Sciatic nerve (tissue), 2 donors: ENCODE measurements around the gene PKNOX2. TPM values are rescaled to one million over a fixed set of nuclear protein-coding genes. Genes with fewer than 3 reads are reported as not detected.

Experiments
- ATAC-seq: fragments of 200-7000 bp; cut with Tn5 transposase; one replicate; pipeline ENCODE4 v1.9.1; 2020; ENCODE audit warnings: mild to moderate bottlenecking, moderate library complexity
- DNase-seq: peaks from one replicate; pipeline ENCODE4 v3.0.0-alpha.2; 2020; ENCODE audit warnings: low spot score
- intact Hi-C: fragments of 100-400 bp; cut with DNase I; formaldehyde crosslinking; loops from one replicate; pipeline ENCODE4 v1.14.2; 2022
- total RNA-seq: library from RNA; stranded (reverse); fragmentation: NEBNext Ultra II Directional; extraction: Animal tissue kit (Norgen Biotek cat#: 25700); gene quantifications from one replicate; pipeline ENCODE4 v1.2.1, GENCODE V29; 2021
- donor health status: DM: no; HTN: no; CAD: no.
- donor health status: DM: no; HTN: no; CAD: no.

The PKNOX2 gene
- total RNA-seq, 1 donor from 2014 or later: 17.3 TPM

DNA sequence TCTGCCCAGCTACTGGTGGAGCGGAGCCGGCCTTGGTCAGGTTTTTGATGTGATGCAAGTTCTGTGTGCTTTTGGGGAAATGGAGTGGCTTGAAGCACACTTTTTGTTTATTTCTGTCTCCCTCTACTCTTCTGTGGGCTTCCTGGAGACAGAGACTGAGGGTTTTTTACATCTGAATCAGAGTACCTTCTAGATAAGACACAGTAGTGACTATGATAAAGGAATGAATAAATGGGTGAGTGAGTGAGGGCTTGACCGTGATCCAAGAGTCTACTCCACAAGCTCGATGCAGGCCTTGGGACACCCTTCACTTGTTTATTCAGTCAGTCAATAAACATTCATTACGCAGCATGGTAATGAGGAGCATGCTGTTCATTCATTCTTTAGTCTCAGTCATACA lies 125.7 kb downstream of the PKNOX2 start:
- ATAC-seq (no peak), DNase-seq (no peak)
- intact Hi-C loops: no loop called here

DNA sequence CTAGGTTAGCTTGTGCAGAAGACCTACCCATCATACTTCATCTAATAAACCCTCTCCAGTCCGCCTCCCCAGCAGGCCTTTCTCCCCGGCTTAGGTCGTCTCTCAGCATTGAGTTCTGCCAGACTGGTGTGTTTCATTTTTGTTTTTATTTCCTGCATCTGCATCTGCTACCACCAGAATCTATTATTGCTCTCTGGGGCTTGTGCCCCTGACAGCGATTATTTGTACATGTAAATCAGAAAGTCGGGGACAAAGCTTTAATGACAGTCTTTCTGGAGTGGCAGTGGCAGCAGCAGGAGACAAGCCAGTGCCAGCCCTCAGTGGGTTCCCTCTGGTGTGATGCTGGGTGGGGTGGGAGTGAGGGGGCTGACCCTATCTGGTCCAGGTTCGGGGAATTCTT lies 127.5 kb downstream of the PKNOX2 start:
- intact Hi-C loops: no loop called here
- ATAC-seq (no peak), DNase-seq (no peak)

DNA sequence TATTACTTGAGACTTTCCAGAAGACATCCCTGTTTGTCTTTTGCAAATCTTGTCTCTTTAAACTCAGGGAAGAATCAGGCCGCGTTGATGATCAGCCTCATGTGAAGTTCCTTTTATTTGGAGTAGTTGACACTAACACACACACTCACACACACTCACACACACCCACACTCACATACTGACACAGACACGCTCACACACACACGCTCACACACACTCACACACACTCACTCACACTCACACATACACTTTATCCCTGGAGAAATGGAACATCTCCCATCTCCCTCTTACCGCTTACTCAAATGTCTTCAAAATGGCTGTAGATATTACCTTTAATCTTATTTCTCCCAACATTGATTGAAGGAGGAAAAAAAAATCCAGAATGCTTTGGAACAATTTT lies 129.0 kb downstream of the PKNOX2 start:
- DNase-seq: no peak
- intact Hi-C loops: no loop called here
- no peak for ATAC-seq

DNA sequence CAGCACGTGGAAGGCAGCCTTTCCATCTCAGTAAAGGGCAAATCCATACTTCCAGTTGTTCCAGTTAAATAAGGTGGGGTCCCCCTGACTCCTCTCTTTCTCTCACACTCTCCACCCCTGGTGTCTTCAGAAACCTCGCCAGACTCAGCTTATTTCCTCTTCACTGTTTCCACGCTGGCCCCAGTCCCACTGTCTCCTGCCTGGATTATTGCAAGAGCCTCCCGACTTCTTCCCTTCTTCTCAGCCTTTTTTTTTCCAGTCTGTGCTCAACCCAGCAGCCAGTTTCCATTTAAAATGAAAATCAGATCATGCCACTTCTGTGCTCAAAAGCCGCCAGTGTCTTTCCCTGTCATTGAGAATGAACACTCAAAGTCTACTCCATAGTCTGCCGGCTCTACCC lies 131.4 kb downstream of the PKNOX2 start:
- intact Hi-C loops: loop anchor here (2.0 kb wide), 1 partner anchor 69 kb away; no protein-coding TSS in a partner anchor
- DNase-seq: no peak
- peak; percentile 33 for ATAC-seq

DNA sequence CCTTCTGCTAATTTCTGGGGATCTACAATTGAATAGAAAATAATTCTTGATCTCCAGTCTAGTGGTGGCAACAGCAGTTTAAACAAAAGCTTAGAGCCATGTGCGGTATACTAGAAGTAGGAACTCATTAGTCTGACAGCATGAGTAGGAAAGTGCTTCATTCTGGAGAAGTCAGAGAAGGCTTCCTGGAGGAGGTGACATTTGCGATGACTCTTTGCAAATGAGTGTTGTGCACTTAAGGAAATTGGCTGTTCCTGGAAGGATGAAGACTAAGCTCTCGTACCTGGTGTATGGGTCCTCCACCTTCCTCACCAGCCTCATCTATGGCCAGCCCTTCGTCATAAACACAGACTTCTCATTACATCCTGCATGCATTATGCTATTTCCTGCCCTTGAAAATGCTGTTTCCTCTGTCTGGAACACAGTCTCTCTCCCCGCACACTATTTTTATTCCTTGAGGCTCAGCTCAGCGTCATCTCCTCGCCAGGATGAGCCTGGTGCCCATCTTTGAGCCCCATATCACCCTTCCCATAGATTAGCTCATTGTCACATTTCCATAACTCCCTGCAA lies 132.9 kb downstream of the PKNOX2 start:
- ATAC-seq: no peak
- no peak for DNase-seq
- intact Hi-C loops: no loop called here

DNA sequence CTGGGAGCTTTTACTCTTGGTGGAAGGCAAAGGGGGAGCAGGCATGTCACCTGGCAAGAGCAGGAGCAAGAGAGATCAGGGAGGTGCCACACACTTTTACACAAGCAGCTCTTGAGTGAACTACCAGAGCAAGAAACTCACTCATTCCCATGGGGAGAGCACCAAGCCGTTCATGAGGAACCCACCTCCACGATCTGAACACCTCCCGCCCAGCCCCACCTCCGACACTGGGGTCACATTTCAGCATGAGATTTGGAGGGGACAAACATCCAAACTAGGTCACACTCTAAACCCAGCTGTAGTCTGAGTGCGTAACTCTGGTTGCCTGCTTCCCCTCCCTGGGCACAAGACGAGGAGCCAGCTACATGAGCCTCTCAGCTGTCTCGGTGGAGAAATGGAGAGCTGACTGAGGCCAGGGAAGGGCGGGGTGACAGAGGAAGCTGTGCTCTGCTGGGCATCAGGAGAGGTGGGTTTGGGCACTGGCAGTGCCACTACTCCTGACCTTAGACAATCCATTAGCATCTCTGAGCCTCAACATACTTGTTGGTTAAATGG lies 134.6 kb downstream of the PKNOX2 start:
- no peak for ATAC-seq
- DNase-seq: no peak
- intact Hi-C loops: no loop called here

DNA sequence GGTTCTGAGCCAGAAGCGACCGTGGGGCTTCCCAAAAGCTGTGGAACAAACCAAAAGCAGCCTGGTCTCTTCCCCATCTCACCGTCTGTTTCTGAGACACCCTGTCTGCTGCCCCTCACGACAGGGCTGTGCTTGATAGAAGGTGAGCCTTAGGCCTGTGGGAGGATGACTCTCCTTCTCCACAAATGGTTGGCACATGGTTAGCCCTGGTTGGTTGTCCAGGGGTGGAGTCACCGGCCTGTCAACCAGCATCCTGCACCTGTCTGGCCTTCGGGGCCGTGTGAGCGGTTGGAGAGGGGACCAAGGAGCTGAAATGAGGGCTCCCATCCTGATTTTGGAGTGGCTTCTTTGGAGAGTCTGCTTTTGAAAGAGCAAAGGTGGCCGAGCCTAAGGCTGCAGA lies 135.3 kb downstream of the PKNOX2 start:
- ATAC-seq: no peak
- intact Hi-C loops: no loop called here
- no peak for DNase-seq

DNA sequence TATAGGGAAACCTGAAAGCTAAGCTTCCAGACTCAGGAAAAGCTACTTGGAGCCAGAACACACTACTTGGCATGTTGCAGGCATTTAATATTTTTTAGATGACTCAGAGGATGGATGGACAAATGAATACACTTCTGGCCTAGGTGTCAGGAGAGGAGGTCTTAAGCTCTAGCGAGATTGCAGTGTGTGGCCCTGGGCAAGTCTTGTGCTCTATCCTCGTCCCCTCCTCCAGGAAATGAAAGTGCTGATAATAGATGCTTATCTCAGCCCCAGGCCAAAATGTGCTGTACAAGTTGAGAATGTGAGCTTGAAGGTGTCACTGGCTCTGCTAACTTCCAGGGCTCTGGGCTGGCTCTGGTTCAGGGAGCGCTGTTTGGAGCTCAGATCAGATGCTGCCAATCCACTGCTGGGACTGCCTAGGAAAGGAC lies 136.3 kb downstream of the PKNOX2 start:
- DNase-seq (no peak), ATAC-seq (peak; percentile 44)
- intact Hi-C loops: no loop called here

DNA sequence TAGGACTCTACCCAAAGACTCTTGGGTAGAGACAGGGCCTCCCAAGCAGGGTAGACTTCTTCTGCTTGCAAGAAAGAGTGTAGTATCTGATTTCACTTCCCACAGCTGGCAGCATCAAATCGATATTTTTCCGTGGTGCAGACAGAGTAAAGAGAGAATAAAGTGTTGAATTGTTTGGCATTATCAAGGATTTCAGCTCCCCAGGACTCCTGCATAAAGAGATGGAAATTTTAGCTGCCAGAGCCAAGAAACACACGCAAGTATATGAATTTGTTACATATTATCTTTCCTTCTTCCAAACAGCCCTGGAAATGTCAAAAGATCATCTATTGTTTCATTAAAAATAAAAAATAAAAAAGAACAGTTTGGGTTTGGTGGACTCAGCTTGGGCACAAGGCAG lies 136.8 kb downstream of the PKNOX2 start:
- DNase-seq (no peak), ATAC-seq (no peak)
- intact Hi-C loops: no loop called here

DNA sequence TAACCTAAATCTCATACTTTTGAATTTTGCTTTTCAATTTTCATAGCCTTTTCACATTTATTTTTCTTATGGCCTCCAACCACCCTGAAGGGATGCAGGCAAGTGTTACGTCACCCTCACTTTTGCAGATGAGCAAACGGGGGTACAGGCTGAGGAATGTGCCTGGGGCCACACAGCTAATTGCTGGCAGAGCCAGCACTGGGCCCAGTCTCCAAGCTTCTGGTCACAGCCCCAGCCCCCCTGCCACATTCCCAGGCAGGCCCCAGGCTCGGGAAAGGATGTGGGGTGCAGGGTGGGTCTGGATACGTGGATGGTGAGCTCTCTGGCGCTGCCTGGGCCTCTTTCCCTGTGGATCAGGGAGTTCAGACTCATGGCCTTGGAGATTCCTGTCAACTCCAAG lies 138.6 kb downstream of the PKNOX2 start:
- DNase-seq: no peak

DNA sequence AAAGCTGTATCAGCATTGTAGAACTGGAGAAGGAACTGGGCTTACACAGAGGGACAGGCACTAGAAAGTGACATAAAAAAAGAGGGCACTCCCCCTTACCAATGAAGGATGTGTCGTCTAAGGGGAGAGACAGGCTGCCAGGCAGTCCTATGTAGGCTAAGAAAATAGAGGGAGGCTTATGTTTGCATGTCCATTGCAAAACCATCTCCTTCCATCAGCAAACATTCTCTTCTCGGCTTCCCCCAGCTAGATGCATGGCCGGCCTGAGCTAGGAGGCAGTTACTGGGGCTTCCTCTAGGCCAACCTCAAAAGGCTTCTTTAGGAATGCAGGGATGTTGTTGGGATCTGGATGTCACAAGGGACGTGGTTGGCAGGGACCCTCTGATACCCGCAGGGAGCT lies 139.1 kb downstream of the PKNOX2 start:
- DNase-seq (no peak), ATAC-seq (no peak)
- intact Hi-C loops: no loop called here

More for the DNA sequence above, 138.6 kb downstream of the PKNOX2 start:
- intact Hi-C loops: no loop called here
- no peak for ATAC-seq

DNA sequence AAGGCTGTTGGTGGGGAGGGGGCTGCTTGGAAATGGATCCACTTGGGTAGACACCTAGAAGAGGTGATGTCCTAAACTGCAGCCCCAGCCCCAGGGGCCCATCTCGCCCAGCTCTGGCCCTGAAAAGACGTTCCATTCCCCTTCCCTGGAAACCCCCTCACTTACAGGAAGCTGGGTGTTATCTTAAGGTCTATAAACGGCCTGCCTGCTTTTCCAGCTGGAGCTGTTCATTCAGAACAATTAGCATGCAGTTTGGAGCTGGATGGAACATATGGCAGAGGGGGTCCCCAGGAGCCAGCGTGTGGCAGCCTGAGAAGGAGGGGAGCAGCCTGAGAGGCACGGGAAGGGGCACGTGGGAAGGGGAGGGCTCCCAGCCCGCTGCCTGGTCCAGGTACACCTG lies 139.6 kb downstream of the PKNOX2 start:
- intact Hi-C loops: no loop called here
- DNase-seq (no peak), ATAC-seq (no peak)

DNA sequence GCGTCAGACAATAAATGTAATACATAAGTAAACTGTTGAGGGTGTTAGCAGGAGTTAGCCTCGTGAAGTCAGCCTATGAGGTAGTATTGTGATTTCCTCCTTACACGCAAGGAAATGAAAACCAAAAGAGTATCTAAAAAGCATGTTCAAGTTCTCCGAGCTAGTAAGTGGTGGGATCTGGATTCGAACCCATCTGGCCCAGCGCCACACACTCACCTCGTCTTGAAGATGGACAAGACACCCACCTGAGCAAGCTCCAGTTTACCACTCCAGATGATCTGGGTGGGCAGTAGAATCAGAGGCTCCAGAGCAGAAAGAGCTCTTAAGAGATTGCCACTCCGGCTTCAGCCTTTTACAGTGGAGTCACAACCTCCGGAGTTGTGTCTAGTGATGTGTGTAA lies 140.3 kb downstream of the PKNOX2 start:
- intact Hi-C loops: no loop called here
- ATAC-seq (no peak), DNase-seq (no peak)

DNA sequence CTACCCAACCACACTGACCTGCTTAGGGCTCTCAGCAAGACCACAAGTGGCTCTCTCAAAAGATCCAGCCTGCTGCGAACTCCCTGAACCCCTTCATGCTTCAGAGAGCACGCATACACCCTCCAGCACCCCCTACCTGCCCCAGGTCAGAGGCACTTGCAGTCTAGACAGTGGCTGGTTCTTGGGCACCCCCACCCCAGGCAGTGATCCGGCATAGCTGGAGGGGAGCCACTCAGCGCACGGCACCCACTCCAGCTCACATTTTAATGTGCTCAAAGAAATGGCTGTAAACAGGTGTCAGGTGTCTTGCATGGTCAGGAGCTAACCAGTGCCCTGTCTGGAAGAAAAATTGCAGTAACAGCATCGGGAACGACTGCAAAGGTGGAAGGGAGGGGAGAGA lies 140.8 kb downstream of the PKNOX2 start:
- intact Hi-C loops: no loop called here
- DNase-seq (no peak), ATAC-seq (no peak)

DNA sequence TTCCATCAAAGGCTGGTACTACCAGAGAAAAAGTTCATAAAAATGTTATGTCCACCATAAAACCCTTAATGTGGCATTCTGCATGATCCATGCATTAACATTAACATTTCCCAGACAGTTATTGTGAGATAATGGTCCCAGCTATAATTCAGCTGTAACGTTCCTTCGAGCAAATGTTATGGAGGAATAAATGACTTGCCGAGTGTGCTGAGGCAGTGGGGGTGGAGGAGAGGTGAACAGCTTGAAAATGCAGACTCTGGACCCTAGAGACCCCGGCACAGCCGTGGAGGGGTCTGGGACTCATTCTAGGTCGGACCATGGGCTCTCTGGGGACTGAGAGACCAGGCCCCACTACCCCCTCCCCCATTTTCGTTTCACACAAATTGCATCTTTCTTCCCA lies 141.9 kb downstream of the PKNOX2 start:
- DNase-seq (no peak), ATAC-seq (no peak)
- intact Hi-C loops: no loop called here

DNA sequence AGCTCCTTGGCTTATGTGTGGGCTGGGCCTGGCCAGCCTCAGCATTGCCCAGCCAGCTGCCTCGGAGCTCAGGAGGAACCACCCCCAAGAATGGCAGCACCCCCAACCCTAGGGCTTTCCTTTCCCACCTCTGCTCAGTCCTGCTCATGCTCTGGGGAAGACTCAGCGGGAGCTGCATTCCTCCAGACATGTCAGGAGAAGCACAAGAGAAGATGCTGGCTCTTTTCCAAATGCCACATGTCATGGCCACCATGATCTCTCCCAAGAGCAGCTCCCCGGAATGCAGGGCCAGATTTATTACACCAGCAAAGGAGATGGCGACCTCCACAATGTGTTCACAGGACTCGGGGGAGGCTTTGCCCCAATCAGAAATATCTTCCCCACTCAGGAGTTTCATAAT lies 143.7 kb downstream of the PKNOX2 start:
- ATAC-seq (no peak), DNase-seq (no peak)
- intact Hi-C loops: no loop called here

DNA sequence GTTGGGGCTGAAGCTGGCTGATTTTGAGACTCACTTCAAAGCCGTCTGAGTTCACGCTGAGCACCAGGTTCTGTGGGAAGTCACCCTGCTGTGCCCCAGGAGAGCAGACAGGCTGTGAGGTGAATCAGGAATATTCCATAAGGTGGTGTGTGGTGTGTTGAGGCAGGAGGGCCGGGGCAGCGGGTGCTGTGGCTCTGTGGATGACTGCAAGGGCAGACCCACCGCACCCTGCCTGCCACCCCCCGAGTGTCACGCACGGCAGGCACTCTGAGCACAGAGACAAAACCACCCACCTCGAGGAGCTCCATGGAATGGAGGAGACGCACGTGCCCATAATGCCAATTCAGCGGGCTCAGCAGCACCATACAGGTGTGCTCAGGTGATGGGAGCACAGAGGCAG lies 147.8 kb downstream of the PKNOX2 start:
- intact Hi-C loops: no loop called here
- no peak for DNase-seq
- no peak for ATAC-seq

DNA sequence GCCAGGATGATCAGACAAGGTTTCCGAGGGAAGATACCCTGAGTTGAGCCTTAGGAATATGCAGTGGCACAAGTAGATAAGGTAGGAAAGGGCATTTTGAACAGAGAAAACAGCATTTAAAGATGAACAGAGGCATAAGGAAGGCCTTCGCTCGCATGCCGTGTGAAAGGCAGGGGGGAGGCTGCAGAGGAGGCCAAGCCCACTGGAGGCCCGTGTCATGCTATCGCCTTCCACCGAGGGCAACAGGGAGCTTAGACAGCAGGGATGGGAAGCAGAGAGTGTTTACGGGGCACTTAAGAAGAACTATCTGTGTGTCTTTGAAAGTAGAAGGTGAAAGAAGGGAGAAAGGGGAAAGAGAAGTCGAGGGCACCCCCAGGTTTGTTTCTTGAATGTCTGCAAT lies 148.3 kb downstream of the PKNOX2 start:
- DNase-seq (no peak), ATAC-seq (no peak)
- intact Hi-C loops: no loop called here

DNA sequence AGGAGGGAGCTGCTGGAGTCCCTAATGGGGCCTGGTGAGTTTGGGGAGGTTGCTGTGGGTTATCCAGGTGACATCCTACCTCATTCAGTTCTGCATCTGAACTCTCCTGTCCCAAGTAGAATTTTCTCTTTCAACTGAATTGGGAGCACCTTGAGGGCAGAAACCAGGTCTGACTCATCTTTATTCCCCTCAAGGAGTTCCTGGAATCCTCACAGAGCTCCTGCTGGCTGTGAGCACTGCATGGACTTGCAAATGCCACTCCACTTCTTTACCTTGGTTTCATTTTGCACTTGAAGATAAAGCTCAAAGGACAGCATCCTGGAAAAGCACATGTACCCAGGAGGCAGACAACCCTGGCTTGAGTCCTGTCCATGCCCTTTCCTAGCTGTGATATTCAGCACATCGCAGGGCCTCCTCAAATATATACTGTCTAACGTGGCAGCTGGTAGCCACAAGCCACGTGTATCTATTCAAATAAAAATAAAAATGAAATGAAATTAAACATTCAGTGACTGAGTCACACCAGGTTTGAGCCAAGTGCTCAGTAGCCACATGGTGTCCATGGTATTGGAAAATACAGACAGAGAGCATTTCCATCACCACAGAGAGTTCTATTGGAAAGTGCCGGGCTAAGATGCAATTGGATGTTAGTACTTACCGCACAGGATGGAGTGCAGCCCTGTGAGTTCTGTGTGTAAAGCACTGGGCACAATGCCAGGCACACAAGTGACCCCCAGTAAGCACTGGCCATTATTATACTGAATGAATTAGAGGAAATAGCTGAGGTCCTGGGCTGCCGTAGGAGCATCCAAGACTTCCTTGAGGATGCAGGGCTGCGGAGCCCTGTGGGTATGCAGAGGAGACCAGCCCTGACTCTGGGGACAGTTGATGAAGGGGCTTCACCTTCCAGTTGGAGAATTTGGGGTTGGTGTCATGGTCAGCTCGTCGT lies 149.0 kb downstream of the PKNOX2 start:
- DNase-seq (no peak), ATAC-seq (peak; percentile 14)
- intact Hi-C loops: no loop called here

DNA sequence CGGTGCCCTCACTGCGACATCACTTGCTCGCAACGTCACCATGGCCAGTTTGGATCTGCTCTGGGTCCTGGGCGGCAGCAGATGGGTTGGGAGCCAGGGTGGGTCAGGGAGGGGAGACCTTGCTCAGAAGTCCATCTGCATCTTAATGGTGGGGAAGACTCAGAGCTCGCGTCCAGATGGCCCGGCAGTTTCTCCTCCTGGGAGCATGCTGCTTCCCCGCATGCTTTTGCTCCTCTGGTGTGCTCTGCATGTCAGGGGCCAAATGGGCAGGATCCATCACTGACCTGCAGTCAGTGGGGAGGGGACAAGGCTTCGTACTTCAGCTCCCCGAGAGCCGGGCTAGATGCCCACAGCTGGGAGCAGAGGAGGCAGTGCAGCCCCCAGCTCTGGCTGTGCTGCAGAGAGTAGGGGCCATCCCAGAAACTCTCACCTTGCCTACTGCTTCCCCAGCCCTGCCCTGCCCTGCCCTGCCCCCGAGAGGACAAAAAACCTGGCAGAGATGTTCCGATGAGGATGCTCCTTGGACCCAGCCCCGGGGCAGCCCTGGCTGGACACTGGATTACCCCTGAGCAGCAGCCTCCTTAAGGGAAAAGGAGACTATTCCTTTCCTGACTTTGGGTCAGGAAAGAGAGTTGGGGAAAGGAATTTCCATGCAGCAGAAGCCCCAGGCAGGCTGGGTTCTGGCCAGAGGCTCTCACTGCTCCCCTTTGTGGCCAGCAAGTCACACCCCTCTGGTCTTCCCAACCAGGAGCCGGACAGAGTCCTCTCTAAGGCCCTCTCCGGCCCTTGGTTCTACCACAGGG lies 149.9 kb downstream of the PKNOX2 start:
- intact Hi-C loops: no loop called here
- no peak for DNase-seq

More for the DNA sequence above, 149.9 kb downstream of the PKNOX2 start:
- peak; percentile 78 for ATAC-seq
